C1 segment of cervical spinal cord (tissue), 14 donors: Measurements from ENCODE around the gene MMD2.

ENCODE experiments used
- DNase-seq, 14 donors: peaks; one replicate each; lab custom pipeline; 2025; lab: John Stamatoyannopoulos, UW

MMD2 gene

DNA sequence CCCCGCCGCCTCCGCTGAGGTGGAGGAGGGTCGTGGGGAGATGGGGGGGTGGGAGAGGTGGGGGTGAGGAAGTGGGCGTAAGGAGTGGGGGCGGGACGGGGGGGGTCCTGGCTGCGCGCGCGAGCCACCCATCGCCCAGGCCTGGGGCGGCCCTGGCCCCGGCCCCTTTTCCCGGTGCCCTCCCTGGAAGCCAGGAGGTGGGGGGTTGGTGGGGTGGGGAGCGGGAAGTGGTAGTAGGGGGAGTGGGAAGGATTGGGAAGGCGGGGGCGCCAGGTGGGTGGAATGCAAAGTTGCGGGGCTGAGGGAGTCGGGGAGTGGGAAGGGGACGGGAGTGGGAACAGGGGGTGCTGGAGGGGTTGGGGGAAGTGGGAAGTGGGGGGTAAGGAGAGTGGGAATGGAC is 319 bp upstream of the MMD2 start:
- no peak for DNase-seq

DNA sequence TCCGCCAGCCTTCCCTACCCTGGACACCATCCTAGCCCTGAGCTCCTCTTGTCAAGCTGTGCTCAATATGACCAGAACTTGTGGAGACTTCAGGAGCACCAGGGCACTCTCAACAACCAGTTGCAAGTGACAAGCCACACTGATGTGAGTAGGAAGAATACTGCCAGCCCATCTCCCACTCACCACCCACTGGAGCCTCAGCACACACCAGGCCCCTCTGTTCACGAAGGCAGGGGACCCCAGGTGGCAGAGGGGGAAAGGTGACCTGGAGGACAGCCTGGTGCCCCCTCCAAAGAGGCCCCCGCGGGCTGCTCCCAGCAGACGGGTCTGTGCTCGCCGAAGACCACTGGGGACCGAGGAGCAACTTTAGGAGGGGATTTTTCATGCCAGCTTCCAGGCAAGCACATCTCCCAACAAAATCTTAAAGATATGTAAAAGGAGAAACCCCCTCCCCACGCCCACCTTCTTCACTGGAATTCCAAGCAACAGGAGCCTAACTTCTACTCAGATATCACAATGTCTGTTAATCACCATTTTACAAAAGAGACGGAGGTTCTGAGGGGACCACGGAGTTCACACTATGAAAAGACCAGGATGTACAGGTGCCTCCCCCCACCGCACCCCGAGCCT is 1.0 kb downstream of the MMD2 start:
- DNase-seq: peak in 1 of 14 donors; percentile 52

DNA sequence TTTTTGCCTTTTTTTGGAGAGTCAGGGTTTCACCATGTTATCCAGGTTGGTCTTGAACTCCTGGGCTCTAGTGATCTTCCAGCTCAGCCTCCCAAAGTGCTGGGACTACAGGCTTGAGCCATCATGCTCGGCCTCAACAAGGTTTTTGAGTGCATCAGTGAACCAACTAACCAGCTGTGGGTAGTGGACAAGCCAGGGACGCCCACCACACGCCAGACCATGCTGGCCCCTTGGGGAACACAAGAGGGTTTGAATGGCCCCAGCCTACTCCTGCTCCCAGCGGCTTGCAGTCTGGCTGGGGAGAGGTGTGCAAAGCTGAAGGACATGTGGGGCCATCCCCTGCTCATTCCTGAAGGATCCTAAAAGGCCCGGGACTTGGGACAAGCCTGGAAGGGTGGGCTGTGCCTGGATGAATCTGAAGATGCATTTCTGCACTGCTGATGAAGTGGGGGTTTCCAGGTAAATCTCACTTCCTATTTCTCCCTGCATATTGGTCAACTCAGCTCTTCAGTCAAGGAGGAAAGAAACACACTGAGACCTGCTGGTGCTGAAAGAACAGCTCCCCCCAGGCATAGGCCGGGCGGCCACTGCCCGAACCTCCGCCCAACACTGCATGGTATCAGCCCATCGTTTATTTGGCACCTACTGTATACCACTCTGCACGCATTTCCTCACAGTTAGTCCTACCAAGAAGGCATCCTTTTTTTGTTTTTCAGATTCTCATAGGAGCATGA is 6.9 kb downstream of the MMD2 start:
- no peak for DNase-seq

DNA sequence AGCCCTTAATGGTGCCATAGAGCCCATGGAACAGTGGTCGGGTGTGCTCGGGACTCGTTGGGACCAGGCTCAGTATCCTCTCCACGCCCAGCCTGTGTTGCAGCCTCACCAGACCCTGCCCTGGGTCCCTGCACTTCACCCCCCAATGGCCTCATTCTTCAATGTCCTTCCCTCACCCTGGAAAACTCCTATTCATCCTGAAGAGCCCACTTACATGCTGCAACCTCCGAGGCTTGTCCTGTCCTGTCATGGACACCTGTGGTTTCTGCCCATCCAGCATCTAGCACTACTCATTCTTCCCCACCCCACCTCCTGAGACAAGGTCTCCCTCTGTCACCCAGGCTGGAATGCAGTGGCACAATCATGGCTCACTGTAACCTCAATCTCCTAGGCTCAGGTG is 7.7 kb downstream of the MMD2 start:
- DNase-seq: no peak

DNA sequence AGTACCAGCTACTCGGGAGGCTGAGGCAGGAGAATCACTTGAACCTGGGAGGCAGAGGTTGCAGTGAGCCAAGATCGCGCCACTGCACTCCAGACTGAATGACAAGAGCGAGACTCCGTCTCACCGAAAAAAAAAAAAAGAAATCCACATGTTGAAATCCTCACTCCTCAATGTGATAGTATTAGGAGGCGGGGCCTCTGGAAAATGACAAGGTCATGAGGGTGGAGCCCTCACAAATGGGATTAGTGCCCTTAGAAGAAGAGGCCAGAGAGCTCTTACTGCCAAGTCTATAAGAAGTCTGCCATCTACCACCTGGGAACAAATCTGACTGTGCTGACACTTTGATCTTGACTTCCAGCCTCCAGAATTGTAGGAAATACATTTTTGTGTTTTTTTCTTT is 10.6 kb downstream of the MMD2 start:
- DNase-seq: no peak

DNA sequence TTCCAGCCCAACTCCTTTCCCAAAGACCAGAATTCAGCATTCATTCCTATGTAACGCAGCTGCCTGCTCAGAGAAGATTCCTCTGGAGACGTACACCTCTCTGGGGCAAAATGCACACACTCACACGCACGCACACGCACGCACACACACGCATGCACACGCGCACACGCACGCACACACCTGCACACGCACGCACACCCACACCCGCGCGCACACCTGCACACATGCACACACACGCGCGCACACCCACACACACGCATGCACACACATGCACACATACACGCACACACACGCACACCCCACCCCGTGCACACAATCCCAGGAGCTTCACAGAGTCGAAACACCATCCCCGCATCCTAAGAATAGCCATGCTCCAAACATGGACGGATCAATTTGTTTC is 13.0 kb downstream of the MMD2 start:
- DNase-seq: no peak

DNA sequence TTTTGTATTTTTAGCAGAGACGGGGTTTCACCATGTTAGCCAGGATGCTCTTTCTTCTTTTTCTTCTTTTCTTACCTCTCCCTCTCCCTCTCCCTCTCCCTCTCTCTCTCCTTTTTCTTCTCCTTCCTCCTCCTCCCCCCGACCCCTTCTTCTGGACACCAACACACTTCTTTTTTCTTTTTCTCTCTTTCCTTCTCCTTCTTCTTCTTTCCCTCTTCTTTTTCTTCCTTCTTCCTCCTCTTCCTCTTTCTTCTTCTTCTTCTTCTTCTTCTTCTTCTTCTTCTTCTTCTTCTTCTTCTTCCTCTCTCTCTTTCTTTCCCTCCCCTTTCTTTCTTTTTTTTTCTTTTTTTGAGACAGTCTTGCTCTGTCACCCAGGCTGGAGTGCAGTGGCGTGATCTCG is 14.0 kb downstream of the MMD2 start:
- DNase-seq: no peak

DNA sequence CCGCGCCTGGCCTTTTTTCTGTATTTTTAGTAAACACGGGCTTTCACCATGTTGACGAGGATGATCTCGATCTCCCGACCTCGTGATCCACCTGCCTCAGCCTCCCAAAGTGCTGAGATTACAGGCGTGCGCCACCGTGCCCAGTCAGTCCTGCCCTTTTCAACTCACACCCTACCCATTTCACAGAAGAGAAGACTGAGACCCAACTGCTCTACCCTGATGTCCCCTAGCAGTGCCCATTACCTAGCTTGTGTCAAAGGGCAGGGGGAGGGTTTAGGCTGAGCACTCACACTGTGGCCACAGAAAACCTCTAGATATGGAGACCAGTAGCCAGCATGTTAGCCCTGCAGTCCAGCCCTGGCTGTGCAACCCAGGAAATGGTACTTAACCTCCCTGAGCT is 15.7 kb downstream of the MMD2 start:
- no peak for DNase-seq

DNA sequence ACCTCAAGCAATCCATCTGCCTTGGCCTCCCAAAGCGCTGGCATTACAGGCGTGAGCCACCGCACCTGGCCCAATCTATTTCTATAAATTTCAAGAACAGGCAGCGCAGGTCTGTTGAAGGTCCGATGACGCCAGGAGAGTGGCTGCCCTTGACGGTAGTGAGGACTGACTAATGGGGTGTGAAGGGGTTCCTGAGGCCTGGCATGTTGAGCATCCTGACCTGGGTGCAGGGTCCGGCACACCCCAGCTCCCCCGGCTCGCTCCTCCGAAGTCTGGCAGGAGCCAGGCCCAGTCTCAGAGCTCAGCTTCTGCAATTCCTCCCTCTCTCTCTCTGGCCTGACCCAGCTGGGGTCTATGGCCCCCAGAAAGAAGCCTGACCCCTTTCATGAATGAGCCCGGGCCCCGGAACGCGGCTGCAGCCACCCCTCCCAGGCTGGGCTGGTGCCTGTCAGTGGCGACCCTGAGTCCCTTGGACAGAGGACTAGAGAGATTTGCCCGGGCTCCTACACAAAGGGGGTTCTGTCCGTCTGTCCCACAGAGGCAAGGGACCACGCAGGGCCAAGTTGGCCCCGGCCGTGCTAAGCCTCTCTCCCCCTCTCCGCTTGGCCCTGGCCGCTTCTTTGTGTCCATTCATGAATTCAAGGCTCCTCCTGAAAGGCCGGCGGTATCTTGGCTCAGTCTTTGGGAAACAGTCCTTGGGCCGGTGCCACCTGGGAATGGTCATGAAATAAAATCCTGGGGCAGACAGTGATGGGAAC is 18.8 kb downstream of the MMD2 start:
- DNase-seq: peak in 13 of 14 donors; percentile 31 to 83 (median 64)

DNA sequence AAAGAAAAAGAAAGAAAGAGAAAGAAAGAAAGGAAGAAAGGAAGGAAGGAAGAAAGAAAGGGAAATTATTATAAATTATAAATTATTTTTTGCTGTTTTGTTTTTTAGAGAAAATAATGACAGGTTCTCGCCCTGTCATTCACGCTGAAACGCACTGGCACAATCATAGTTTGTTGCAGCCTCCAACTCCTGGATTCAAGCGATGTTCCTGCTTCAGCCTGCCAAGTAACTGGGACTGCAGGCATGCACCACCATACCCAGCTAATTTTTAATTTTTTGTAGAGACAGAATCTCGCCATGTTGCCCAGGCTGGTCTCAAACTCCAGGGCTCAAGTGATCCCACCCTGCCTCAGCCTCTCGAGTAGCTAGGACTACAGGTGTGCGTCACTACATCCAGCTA is 21.6 kb downstream of the MMD2 start:
- DNase-seq: no peak

DNA sequence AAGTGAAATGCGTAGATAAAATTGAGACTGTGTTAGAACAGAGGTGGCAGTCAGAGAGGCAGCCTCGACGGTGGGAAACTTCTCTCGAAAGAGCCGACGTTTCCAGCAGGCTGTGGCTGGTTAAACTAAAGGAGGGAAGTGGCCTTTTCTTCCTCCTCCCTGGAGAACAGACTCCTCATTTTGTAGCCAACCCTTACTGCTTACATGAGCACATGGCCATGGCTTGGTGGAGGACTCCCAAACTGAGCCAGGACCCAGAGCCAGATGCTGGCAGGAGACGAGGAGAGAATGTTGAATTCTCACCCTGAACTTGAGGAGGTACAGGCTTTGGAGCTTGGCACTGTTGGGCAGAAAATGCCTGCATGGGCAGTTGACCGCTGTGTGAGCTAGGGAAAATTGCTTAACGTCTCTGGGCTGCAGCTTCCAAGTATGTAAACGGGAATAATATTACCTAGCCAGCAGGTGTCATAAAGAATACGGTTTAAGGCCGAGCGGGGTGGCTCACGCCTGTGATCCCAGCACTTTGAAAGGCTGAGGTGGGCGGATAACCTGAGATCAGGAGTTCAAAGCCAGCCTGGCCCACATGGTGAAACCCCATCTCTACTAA is 24.5 kb downstream of the MMD2 start:
- DNase-seq: peak in 4 of 14 donors; percentile 5 to 21 (median 10)

DNA sequence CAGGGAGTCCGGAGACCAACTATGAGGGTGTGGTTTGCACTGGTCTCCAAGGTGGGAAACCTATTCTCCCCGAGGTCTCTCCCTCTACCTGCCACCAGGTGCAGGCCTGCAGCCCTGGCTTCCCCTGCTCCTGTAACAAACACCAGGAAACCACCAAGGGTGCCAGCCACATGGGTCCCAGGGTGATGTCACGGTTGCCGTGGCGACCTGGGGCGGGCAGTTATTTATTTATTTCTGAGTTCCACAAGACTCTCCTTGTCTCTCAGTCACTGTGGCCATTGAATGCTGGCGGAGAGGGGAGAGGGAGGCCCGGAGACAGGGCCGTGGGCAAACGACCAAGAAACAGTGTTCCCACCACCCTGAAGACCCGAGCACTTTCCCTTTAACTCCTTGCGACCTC is 27.0 kb downstream of the MMD2 start:
- peak in 13 of 14 donors; percentile 20 to 94 (median 83) for DNase-seq

DNA sequence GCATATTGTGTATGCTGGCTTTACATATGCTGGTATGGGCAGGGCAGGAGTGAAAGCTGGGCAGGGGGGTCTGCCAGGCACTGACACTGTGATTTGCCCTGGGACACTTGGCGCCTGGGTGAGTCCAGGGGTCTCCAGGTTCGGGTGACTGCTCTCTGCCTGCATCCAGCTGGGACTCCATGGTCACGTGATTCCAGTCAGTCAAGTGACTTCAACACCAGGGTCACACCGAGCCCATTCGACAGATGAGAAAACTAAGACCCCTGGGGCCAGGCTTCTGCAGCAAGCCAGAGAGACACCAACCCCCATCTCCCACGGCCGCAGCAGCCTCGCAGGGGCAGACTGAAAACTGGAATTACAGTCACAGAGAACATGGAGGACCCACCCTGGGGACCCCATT is 30.0 kb downstream of the MMD2 start:
- no peak for DNase-seq

DNA sequence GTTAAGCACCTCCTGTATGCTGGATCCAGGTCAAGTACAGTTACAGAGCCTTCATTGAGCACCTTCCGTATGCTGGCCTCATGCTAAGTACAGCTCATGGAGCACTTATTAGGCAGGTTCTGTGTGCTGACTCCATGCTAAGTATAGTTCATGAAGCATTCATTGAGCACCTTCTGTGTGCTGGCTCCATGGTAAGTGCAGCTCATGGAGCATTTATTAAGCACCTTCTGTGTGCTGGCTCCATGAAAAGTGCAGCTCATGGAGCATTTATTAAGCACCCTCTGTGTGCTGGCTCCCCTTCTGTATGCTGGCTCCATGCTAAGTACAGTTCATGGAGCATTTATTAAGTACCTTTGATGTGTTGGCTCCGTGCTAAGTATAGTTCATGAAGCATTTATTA is 30.5 kb downstream of the MMD2 start:
- DNase-seq: no peak

DNA sequence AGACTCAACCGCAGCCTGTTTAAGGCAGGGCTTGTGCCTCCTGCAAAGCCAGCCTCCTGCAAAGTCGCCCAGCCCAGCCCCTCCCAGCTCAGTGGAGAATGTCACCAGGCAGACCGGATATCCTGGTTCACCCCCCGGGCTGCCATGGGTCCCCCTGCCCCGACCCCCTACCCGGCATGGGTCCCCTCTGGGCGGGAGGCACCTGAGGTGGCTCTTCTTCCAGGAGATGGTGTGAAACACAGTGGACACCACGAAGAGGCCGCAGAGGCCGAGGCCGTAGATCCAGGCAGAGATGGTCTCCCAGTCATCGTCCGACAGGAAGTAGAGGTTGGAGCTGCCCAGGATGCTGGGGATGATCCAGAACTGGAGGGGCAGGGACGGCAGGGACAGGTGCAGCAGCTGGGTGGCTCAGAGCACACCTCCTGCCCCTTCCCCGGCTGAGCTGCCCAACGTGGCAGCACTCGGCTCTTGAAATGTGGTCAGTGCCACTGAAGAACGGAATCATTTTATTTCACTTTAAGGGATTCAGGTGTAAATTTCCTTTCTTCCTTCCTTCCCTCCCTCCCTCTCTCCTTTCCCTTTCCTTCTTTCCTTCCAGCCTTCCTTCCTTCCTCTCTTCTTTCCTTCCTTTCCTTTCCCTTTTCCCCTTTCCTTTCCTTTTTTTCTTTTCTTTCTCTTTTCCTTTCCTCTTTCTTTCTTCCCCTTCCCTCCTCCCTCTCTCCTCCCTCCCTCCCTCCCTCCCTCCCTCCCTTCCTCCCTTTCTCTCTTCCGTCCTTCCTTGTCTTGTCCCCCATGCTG is 38.8 kb downstream of the MMD2 start:
- DNase-seq: no peak

DNA sequence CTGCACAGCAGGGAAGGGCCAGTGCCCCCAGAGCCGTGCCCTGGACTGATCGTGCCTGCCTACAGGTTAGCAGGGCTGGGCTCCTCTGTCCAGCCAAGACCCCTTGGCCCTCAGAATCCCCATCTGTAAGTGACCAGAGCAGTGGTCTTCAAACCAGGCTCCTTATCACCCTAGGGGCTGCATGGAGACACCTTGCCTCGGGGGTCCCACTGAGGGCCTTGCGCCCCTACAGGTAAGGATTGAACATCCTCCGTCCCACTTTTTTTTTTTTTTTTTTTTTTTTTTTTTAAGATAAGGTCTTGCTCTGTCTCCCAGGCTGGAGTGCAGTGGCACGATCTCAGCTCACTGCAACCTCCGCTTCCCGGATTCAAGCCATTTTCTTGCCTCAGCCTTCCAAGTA is 42.9 kb downstream of the MMD2 start:
- no peak for DNase-seq

DNA sequence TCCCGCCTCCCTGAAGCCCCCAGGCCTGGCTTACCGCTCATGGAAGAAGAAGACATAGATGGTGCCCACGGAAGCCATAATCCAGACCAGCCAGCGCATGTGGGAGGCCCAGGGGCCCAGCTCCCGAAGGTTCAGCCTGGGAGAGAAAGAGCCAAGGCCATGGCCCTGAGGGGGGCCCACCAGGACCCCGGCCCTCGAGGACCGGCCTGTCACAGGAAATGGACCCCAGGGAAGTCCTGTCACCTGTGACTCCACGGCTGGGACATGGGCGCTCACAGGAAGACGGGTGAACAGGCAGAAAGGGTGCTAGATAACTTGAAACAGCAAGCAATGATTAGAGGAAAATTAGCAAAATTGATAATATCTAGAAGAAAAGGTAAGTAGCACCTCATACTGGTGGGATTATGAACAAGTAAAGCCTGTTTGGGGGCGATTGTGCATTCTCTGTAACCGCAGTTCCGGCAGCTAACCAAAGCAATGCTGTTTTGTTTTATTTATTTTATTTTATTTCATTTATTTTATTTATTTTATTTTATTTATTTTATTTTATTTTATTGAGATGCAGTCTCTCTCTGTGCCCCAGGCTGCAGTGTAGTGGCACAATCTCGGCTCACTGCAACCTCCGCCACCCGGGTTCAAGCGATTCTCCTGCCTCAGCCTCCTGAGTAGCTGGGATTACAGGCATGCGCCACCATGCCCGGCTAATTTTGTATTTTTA is 47.7 kb downstream of the MMD2 start:
- no peak for DNase-seq

DNA sequence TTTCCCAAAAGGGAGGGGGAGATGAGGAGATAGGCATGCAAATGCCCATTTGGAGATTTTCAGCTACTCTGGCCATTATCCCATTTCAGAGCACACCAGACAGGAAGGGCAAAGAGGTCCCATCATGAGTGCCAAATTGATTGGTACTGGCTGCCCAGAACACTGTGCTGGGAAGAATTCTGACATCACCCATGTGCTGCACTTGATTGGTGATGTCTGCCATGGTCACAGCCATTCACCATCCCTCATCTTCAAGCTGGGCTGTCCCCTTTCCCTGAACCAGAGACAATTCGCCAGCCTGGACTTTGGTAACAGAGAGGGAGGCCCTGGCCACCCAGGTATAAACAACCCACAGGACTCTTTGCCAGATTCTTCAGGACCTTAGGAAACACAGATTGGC is 52.3 kb downstream of the MMD2 start:
- DNase-seq: no peak

DNA sequence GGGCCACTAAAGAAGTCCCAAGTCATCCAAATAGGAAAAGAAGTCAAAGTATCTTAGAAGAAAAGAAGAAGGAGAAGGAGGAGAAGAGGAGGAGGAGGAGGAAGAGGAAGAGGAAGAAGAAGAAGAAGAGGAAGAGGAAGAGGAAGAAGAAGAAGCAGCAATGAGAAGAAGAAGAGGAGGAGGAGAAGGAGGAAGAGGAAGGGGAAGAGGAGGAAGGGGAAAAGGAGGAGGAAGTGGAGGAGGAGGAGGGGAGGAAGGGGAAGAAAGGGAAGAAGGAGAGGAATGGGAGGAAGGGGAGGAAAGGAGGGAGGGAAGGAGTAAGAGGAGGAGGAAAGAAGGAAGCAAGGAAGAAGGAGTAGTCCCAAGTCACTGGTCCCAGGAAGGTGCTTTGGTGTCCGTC is 53.8 kb downstream of the MMD2 start:
- DNase-seq: no peak

DNA sequence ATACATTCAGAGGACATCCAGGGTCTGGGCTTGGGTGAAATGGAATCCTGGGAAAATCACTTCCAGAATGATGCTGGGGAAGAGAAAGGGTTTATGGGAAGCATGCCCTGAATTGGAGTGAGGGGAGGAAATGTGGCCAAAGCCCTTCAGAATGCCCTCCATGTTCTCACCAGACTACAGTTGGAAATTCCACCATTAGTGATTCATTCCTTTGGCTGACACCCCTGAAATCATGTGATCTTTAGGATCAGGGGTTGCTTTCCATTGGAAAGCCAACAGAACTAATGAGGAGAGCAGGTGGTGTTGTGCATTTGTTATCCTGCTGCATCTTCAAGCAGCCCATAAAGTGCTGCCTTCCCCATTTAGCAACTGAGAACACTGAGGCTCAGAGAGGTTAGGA is 54.6 kb downstream of the MMD2 start:
- DNase-seq: no peak

DNA sequence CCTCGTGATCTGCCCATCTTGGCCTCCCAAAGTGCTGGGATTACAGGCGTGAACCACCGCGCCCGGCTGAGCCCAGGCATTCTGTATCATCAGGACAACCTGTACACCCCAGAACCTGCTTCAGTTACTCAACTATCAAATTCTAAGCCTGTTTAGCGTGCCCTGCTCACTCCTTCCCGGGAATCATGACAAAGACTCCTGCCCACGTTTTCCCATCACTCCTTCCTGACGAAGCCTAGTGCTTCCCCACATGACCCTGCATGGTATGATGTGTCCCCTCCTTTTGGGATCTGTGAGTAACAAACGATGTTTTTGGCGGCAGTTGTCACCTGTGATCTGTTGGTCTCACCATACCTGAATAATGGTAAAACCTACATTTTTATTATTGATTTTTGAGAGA is 63.2 kb downstream of the MMD2 start:
- no peak for DNase-seq
